GM12865 (cell line): ENCODE results near the gene EPS8L2.
"Not testable (repeated sequence)": the region's sequence is repeated elsewhere in the genome, so short reads cannot be mapped to it uniquely, and the experiment has no call there.

Source experiments
- DNase-seq: peaks from one replicate; pipeline ENCODE4 v3.0.0; 2010; ENCODE audit warnings: low read depth
- H3K4me3 ChIP-seq: 2 replicates; pipeline ENCODE4 v1.5.1; 2011; ENCODE audit warnings: mild to moderate bottlenecking, low read depth, low read length, control low read depth
- CTCF ChIP-seq: IDR thresholded peaks from 2 replicates; pipeline ENCODE4 v1.5.1; 2011; ENCODE audit warnings: low read length, control low read depth, low read depth, inconsistent platforms; ENCODE audit not compliant: insufficient read depth; ENCODE audit errors: missing control alignments

The EPS8L2 gene

GRCh38 chr11:726278-727220 lies 20.5 kb downstream of the EPS8L2 start:
- no peak for TF ChIP-seq CTCF
- peak overlapping the region; percentile 32; the same call in 1 of the 2 replicates for H3K4me3 ChIP-seq
- DNase-seq = peak; percentile 58

- no peak for TF ChIP-seq CTCF
- H3K4me3 ChIP-seq = no peak overlapping the region
- no peak for DNase-seq
Observed at GRCh38 chr11:727281-727701, 21.3 kb downstream of the EPS8L2 start.

- no peak overlapping the region for H3K4me3 ChIP-seq
- peak; percentile 99 for TF ChIP-seq CTCF
Observed at GRCh38 chr11:727859-728748, 22.1 kb downstream of the EPS8L2 start.

GRCh38 chr11:728901-729491 lies 23.0 kb downstream of the EPS8L2 start:
- TF ChIP-seq CTCF = no peak
- no peak overlapping the region for H3K4me3 ChIP-seq
- DNase-seq = no peak

More at GRCh38 chr11:727859-728748, 22.1 kb downstream of the EPS8L2 start:
- peak; percentile 79 for DNase-seq

- DNase-seq = no peak
- no peak for TF ChIP-seq CTCF
Observed at GRCh38 chr11:729492-730074, 23.6 kb downstream of the EPS8L2 start.

GRCh38 chr11:733072-733471 lies 27.0 kb downstream of the EPS8L2 start:
- no peak for DNase-seq
- no peak for TF ChIP-seq CTCF
- no peak overlapping the region for H3K4me3 ChIP-seq

More at GRCh38 chr11:729492-730074, 23.6 kb downstream of the EPS8L2 start:
- H3K4me3 ChIP-seq = no peak overlapping the region

- DNase-seq, H3K4me3 ChIP-seq: not testable (repeated sequence)
Observed at GRCh38 chr11:734541-734940, 28.5 kb downstream of the EPS8L2 start.
